GM21825 (cell line): ENCODE measurements around the gene MICALL2.

Experiments used
- ATAC-seq: cut with Tn5 transposase; IDR thresholded peaks from one replicate; pipeline ENCODE4 v1.9.1; 2021; ENCODE audit warnings: mild to moderate bottlenecking, moderate library complexity; ENCODE audit not compliant: unreplicated experiment

Gene MICALL2

GRCh38 chr7:1458683-1459511 is at the start of gene MICALL2:
TSS of gene MICALL2 (minus strand) at chr7:1459470. CDS start at chr7:1459326, 144 bp downstream.
- ATAC-seq: peak; percentile 11

GRCh38 chr7:1508277-1508758 is 49.0 kb upstream of the MICALL2 start:
- no peak for ATAC-seq

GRCh38 chr7:1505731-1506550 is 46.7 kb upstream of the MICALL2 start:
- no peak for ATAC-seq

- peak; percentile 81 for ATAC-seq
Observed at GRCh38 chr7:1503816-1504775, 44.8 kb upstream of the MICALL2 start, which contains the start of gene INTS1. TSS of gene INTS1 (minus strand) at chr7:1504389. CDS start at chr7:1503960, 429 bp downstream.

- no peak for ATAC-seq
Observed at GRCh38 chr7:1503390-1503789, 44.1 kb upstream of the MICALL2 start.

GRCh38 chr7:1502845-1503244 is 43.6 kb upstream of the MICALL2 start:
- no peak for ATAC-seq

GRCh38 chr7:1501487-1502270 is 42.4 kb upstream of the MICALL2 start:
- ATAC-seq: no peak

GRCh38 chr7:1500064-1500807 is 41.0 kb upstream of the MICALL2 start:
- no peak for ATAC-seq

GRCh38 chr7:1499367-1500029 is 40.2 kb upstream of the MICALL2 start:
- no peak for ATAC-seq

- no peak for ATAC-seq
Observed at GRCh38 chr7:1498370-1499305, 39.4 kb upstream of the MICALL2 start.

- no peak for ATAC-seq
Observed at GRCh38 chr7:1497293-1497927, 38.1 kb upstream of the MICALL2 start.

- no peak for ATAC-seq
Observed at GRCh38 chr7:1496531-1497292, 37.4 kb upstream of the MICALL2 start.

- no peak for ATAC-seq
Observed at GRCh38 chr7:1495564-1496242, 36.4 kb upstream of the MICALL2 start.

- ATAC-seq: no peak
Observed at GRCh38 chr7:1494866-1495563, 35.7 kb upstream of the MICALL2 start.

GRCh38 chr7:1494447-1494846 is 35.2 kb upstream of the MICALL2 start:
- no peak for ATAC-seq
